ENCODE results near the gene ZKSCAN8. TPM values are rescaled to one million over a fixed set of nuclear protein-coding genes. Genes with fewer than 3 reads are reported as not detected.
A peak's percentile ranks its signal among the peaks of the same experiment; 100 is the strongest.
"Not testable (repeated sequence)": the region's sequence is repeated elsewhere in the genome, so short reads cannot be mapped to it uniquely, and the experiment has no call there.

The ZKSCAN8 gene
- total RNA-seq (10 to 100 TPM; 41.2 to 45.0 TPM), polyA plus RNA-seq (1 to 10 TPM in 2 of 3 donors, under 1 TPM in 1; 0.19 to 2.6 (median 1.1) TPM), total RNA-seq (31.9 to 83.7 (median 58.0) reads per million in 6 experiments)

- Mint-ChIP-seq H3K4me3 (peak within 1 kb of the TSS; percentile 96 to 98 (median 97)), H3K27me3 (no peaks in the 10 kb centered on the region), H3K9me3 (no peaks in the 10 kb centered on the region), H3K36me3 (peaks cover 5 to 32% (median 13%) of the 10 kb centered on the region in 3 donors), H3K27ac (peak within 1 kb of the TSS; percentile 93 to 98 (median 96)), H3K4me1 (peaks cover 29 to 83% (median 64%) of the 10 kb centered on the region in 4 donors)
- POLR2A ChIA-PET: interaction anchor here (0.5 to 3.2 kb wide), 24 partner anchors 11 to 963 kb away, joined by 3 to 32 read pairs (median 4); partner anchors contain the start of genes ZKSCAN3, ZKSCAN4, ZNF165 and ZSCAN16
- ATAC-seq (peak; percentile 84 to 86), DNase-seq (peak; percentile 56 to 90 (median 75))
Observed at GRCh38 chr6:28141500-28142329, at the start of gene ZKSCAN8. TSS of gene ZKSCAN8 (plus strand) at chr6:28141883. CDS start at chr6:28148408, 6,525 bp downstream.

- peak overlapping the region in 1 of 10 donors; percentile 9 for H3K27ac Mint-ChIP-seq
- ATAC-seq, POLR2A ChIA-PET, DNase-seq, H3K9me3 Mint-ChIP-seq, H3K36me3 Mint-ChIP-seq: not testable (repeated sequence)
- peaks cover 0 to 19% (median 5%) of the 10 kb centered on the region in 5 donors for H3K27me3 Mint-ChIP-seq
- H3K4me3 Mint-ChIP-seq: peak overlapping the region in 2 of 10 donors; percentile 44 to 53
- peaks cover 5 to 13% (median 9%) of the 10 kb centered on the region in 4 donors for H3K4me1 Mint-ChIP-seq
Observed at GRCh38 chr6:28102222-28102621, 39.5 kb upstream of the ZKSCAN8 start.

GRCh38 chr6:28102699-28103098, 39.0 kb upstream of the ZKSCAN8 start:
- POLR2A ChIA-PET, H3K36me3 Mint-ChIP-seq, DNase-seq, H3K9me3 Mint-ChIP-seq, ATAC-seq: not testable (repeated sequence)
- Mint-ChIP-seq H3K27ac (peak overlapping the region in 3 of 10 donors; percentile 31 to 80 (median 57)), H3K4me1 (peaks cover 5 to 13% (median 9%) of the 10 kb centered on the region in 4 donors), H3K4me3 (peak overlapping the region in 4 of 10 donors; percentile 38 to 61 (median 48)), H3K27me3 (peaks cover 0 to 19% (median 5%) of the 10 kb centered on the region in 5 donors)

GRCh38 chr6:28104392-28105244, 37.1 kb upstream of the ZKSCAN8 start:
- peak overlapping the region; percentile 89 to 98 (median 97) for H3K27ac Mint-ChIP-seq
- H3K4me3 Mint-ChIP-seq: peak overlapping the region; percentile 89 to 95 (median 92)
- H3K9me3 Mint-ChIP-seq: peaks cover 0 to 9% (median 0%) of the 10 kb centered on the region in 9 donors
- ATAC-seq: peak; percentile 98 to 99
- H3K27me3 Mint-ChIP-seq: peaks cover 0 to 17% (median 5%) of the 10 kb centered on the region in 5 donors
- H3K4me1 Mint-ChIP-seq: peaks cover 5 to 13% (median 9%) of the 10 kb centered on the region in 4 donors
- DNase-seq: peak; percentile 70 to 91 (median 82)
- POLR2A ChIA-PET: interaction anchor here (0.6 to 2.3 kb wide), 19 partner anchors 11 to 279 kb away, joined by 3 to 19 read pairs (median 4); partner anchors contain the start of genes ZKSCAN4, ZKSCAN8, ZNF165 and ZSCAN16
- H3K36me3 Mint-ChIP-seq: peaks cover 0 to 4% (median 0%) of the 10 kb centered on the region in 3 donors

GRCh38 chr6:28105245-28105639, 36.4 kb upstream of the ZKSCAN8 start:
- H3K36me3 Mint-ChIP-seq: peaks cover 0 to 4% (median 0%) of the 10 kb centered on the region in 3 donors
- H3K27me3 Mint-ChIP-seq: peaks cover 0 to 14% (median 2%) of the 10 kb centered on the region in 5 donors
- no peak for DNase-seq
- peak overlapping the region; percentile 87 to 98 (median 97) for H3K27ac Mint-ChIP-seq
- H3K4me1 Mint-ChIP-seq: peaks cover 5 to 13% (median 9%) of the 10 kb centered on the region in 4 donors
- H3K9me3 Mint-ChIP-seq: peaks cover 0 to 9% (median 0%) of the 10 kb centered on the region in 9 donors
- ATAC-seq: no peak
- peak overlapping the region; percentile 89 to 95 (median 92) for H3K4me3 Mint-ChIP-seq
- POLR2A ChIA-PET: interaction anchor here (0.6 to 2.3 kb wide), 16 partner anchors 14 to 278 kb away, joined by 3 to 19 read pairs (median 4); partner anchors contain the start of genes ZKSCAN4, ZKSCAN8, ZNF165 and ZSCAN16

- peak overlapping the region in 1 of 10 donors; percentile 72 for H3K27ac Mint-ChIP-seq
- H3K9me3 Mint-ChIP-seq: peaks cover 0 to 6% (median 0%) of the 10 kb centered on the region in 9 donors
- peaks cover 5 to 13% (median 9%) of the 10 kb centered on the region in 4 donors for H3K4me1 Mint-ChIP-seq
- POLR2A ChIA-PET: interaction anchor here (0.9 kb wide), 1 partner anchor 29 kb away, joined by 3 read pairs; no protein-coding TSS in a partner anchor
- DNase-seq (no peak), ATAC-seq (no peak)
- H3K36me3 Mint-ChIP-seq: no peaks in the 10 kb centered on the region
- H3K4me3 Mint-ChIP-seq: no peak overlapping the region
- H3K27me3 Mint-ChIP-seq: peaks cover 0 to 5% (median 0%) of the 10 kb centered on the region in 5 donors
Observed at GRCh38 chr6:28107506-28107905, 34.2 kb upstream of the ZKSCAN8 start.

- peaks cover 0 to 5% (median 0%) of the 10 kb centered on the region in 5 donors for H3K27me3 Mint-ChIP-seq
- H3K4me1 Mint-ChIP-seq: no peaks in the 10 kb centered on the region
- H3K4me3 Mint-ChIP-seq: no peak overlapping the region
- H3K36me3 Mint-ChIP-seq: peaks cover 0 to 25% (median 17%) of the 10 kb centered on the region in 3 donors
- ATAC-seq (no peak), DNase-seq (no peak)
- H3K27ac Mint-ChIP-seq: no peak overlapping the region
- no peaks in the 10 kb centered on the region for H3K9me3 Mint-ChIP-seq
- POLR2A ChIA-PET: no interaction called here
Observed at GRCh38 chr6:28111964-28112363, 29.7 kb upstream of the ZKSCAN8 start.

GRCh38 chr6:28115799-28116198, 25.9 kb upstream of the ZKSCAN8 start:
- ATAC-seq: no peak
- no peak for DNase-seq
- Mint-ChIP-seq H3K4me3 (no peak overlapping the region), H3K27ac (peak overlapping the region in 1 of 10 donors; percentile 60), H3K36me3 (peaks cover 7 to 53% (median 21%) of the 10 kb centered on the region in 3 donors), H3K27me3 (no peaks in the 10 kb centered on the region), H3K9me3 (no peaks in the 10 kb centered on the region), H3K4me1 (no peaks in the 10 kb centered on the region)
- POLR2A ChIA-PET: no interaction called here

- Mint-ChIP-seq H3K27ac (no peak overlapping the region), H3K4me3 (no peak overlapping the region), H3K9me3 (no peaks in the 10 kb centered on the region), H3K4me1 (no peaks in the 10 kb centered on the region), H3K36me3 (peaks cover 7 to 59% (median 21%) of the 10 kb centered on the region in 3 donors), H3K27me3 (no peaks in the 10 kb centered on the region)
- POLR2A ChIA-PET: no interaction called here
- no peak for ATAC-seq
- no peak for DNase-seq
Observed at GRCh38 chr6:28117386-28118050, 24.2 kb upstream of the ZKSCAN8 start.

- no peaks in the 10 kb centered on the region for H3K27me3 Mint-ChIP-seq
- H3K36me3 Mint-ChIP-seq: peaks cover 7 to 62% (median 21%) of the 10 kb centered on the region in 3 donors
- H3K4me1 Mint-ChIP-seq: peaks cover under 1 to 3% (median 2%) of the 10 kb centered on the region in 4 donors
- no peak overlapping the region for H3K4me3 Mint-ChIP-seq
- DNase-seq (no peak), ATAC-seq (no peak)
- peak overlapping the region in 3 of 10 donors; percentile 7 to 65 (median 28) for H3K27ac Mint-ChIP-seq
- POLR2A ChIA-PET: interaction anchor here (1.1 kb wide), 1 partner anchor 14 kb away, joined by 3 read pairs; no protein-coding TSS in a partner anchor
- no peaks in the 10 kb centered on the region for H3K9me3 Mint-ChIP-seq
Observed at GRCh38 chr6:28118217-28118616, 23.5 kb upstream of the ZKSCAN8 start.

GRCh38 chr6:28121876-28122275, 19.8 kb upstream of the ZKSCAN8 start:
- POLR2A ChIA-PET: no interaction called here
- no peak for ATAC-seq
- H3K36me3 Mint-ChIP-seq: peaks cover 4 to 49% (median 7%) of the 10 kb centered on the region in 3 donors
- H3K27ac Mint-ChIP-seq: peak overlapping the region in 3 of 10 donors; percentile 20 to 58 (median 35)
- no peak for DNase-seq
- no peak overlapping the region for H3K4me3 Mint-ChIP-seq
- peaks cover 23 to 36% (median 33%) of the 10 kb centered on the region in 4 donors for H3K4me1 Mint-ChIP-seq
- no peaks in the 10 kb centered on the region for H3K9me3 Mint-ChIP-seq
- H3K27me3 Mint-ChIP-seq: no peaks in the 10 kb centered on the region

All from naive thymus-derived CD8-positive, alpha-beta T cell (primary cell).